NCI-H146 treated with DMSO at 0.1 percent for 48 hours (cell line): ENCODE results near the gene OR5H2.

ENCODE experiments used
- DNase-seq: peaks from one replicate; lab custom pipeline; 2025; ENCODE audit not compliant: unreplicated experiment; lab: John Stamatoyannopoulos, UW

The OR5H2 gene

DNA sequence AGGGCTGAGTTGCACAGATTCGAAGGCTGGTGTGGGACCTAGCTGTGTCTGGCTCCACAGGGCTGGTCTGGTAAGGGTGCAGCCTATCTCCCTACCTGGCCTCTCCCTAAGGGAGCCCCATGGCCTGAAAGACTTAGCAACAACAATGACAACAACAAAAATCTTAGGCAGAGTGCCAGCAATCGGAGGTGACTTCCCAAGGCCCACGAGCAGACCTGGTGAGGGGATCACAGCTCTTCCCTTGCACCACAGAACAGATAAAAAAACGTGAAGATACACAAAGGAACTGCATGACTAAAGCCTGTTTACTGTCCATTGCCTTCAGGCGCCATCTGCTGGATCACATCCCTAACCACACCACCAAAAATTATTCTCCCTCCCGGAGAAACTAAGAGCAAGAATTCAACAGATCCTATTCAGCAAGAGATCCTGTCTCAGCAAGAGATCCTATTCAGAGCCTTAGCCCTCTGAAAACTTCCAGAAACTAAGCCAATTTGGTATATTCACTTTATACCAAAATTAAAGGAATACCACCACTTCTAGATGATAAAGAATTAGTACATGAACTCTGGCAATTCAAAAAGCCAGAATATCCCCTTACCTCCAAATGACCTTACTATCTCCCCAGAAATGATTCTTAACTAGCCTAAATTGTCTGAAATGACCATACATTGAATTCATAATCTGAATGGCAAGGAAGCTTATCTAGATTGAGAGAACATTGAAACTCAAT is 47.3 kb downstream of the OR5H2 start:
- DNase-seq, result no peak

DNA sequence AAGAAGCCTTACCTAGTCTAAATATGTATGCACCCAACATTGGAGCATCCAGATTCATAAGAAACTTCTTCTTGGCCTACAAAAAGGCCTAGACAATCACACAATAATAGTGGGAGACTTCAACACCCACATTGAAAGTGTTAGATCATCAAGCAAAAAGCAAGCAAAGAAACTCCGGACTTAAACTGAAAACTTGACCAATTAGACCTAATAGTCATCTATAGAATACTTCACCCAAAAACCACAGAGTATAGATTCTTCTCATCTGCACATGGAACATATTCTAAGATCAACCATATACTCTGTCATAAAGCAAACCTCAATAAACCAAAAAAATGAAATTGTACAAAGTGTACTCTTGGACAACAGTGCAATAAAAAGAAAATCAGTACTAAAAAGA is 49.0 kb downstream of the OR5H2 start:
- DNase-seq, result no peak
